Testis (tissue), 3 donors: ENCODE measurements around the gene ITIH3. TPM values are rescaled to one million over a fixed set of nuclear protein-coding genes. Genes with fewer than 3 reads are reported as not detected.

Experiments
- DNase-seq: peaks from one replicate; pipeline ENCODE4 v3.0.0-alpha.2; 2019
- H3K27ac ChIP-seq, 2 donors: fragments of 200-600 bp; sonication (generic); one replicate each; pipeline ENCODE4 v1.5.1; 2019
- H3K27me3 ChIP-seq: fragments of 200-600 bp; sonication (generic); one replicate; pipeline ENCODE4 v1.5.1; 2019
- H3K36me3 ChIP-seq: fragments of 200-600 bp; sonication (generic); one replicate; pipeline ENCODE4 v1.5.1; 2017; ENCODE audit warnings: low read depth; ENCODE audit errors: missing control alignments
- H3K4me1 ChIP-seq: fragments of 200-600 bp; sonication (generic); one replicate; pipeline ENCODE4 v1.5.1; 2019
- H3K4me3 ChIP-seq, 2 donors: fragments of 200-600 bp; sonication (generic); one replicate each; pipeline ENCODE4 v1.5.1; 2017 to 2019
- H3K9me3 ChIP-seq: fragments of 200-600 bp; sonication (generic); one replicate; pipeline ENCODE4 v1.5.1; 2017
- POLR2A ChIP-seq: fragments of 450-650 bp; IDR thresholded peaks from one replicate; pipeline ENCODE4 v1.6.1; 2017; ENCODE audit warnings: antibody characterized with exemption, mild to moderate bottlenecking, moderate library complexity
- WGBS, 2 donors: methylation state at CpG; one replicate each; pipeline ENCODE4 v1.1.5; 2018; 5-methylcytosine and 5-hydroxymethylcytosine counted together
- intact Hi-C: fragments of 100-400 bp; cut with DNase I; formaldehyde crosslinking; loops from one replicate; pipeline ENCODE4 v1.15.1; 2023; ENCODE audit warnings: low total_unique reads
- polyA plus RNA-seq: library from polyadenylated mRNA; stranded (reverse); fragments of 350-450 nt; fragmentation: Illumina TruSeq; extraction: RNeasy Lipid Tissue Mini Kit (QIAGEN cat#74804); gene quantifications from one replicate; pipeline ENCODE4 v1.2.3, GENCODE V29; 2014; ENCODE audit warnings: low read depth, low replicate concordance; ENCODE audit not compliant: insufficient read depth
- total RNA-seq, 2 donors: library from RNA; depleted of rRNA; stranded (reverse); fragments of >200 nt; gene quantifications; one replicate each; pipeline ENCODE4 v1.2.3, GENCODE V29; 2016
- TF ChIP-seq, protein P1 (sequence below), 3 experiments: fragments of 450-650 bp in 2 of 3; fragments of 200-600 bp in 1 of 3; sonication (generic) in 1 of 3; IDR thresholded peaks; one replicate each; pipeline ENCODE4 v1.5.1; 2016 to 2019; ENCODE audit warnings: antibody characterized with exemption in 3 of 3, mild to moderate bottlenecking in 2 of 3, moderate library complexity in 1 of 3

ITIH3 gene
- total and polyA plus RNA-seq, 3 donors from 2014 or later: 5.4 to 9.9 (median 6.3) TPM

- TF ChIP-seq POLR2A: no peak
- TF ChIP-seq, protein P1, sequence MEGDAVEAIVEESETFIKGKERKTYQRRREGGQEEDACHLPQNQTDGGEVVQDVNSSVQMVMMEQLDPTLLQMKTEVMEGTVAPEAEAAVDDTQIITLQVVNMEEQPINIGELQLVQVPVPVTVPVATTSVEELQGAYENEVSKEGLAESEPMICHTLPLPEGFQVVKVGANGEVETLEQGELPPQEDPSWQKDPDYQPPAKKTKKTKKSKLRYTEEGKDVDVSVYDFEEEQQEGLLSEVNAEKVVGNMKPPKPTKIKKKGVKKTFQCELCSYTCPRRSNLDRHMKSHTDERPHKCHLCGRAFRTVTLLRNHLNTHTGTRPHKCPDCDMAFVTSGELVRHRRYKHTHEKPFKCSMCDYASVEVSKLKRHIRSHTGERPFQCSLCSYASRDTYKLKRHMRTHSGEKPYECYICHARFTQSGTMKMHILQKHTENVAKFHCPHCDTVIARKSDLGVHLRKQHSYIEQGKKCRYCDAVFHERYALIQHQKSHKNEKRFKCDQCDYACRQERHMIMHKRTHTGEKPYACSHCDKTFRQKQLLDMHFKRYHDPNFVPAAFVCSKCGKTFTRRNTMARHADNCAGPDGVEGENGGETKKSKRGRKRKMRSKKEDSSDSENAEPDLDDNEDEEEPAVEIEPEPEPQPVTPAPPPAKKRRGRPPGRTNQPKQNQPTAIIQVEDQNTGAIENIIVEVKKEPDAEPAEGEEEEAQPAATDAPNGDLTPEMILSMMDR (IDR thresholded peaks at IDR 0.05): no peak
- 94 to 95% methylated on average over 5 of the region's 5 CpGs for WGBS, 2 donors
- H3K27me3 ChIP-seq: no peaks in the 10 kb centered on the region
- no peak overlapping the region for H3K27ac ChIP-seq
- H3K4me3 ChIP-seq: no peak overlapping the region
- H3K9me3 ChIP-seq: no peaks in the 10 kb centered on the region
- intact Hi-C loops: no loop called here
- H3K4me1 ChIP-seq: no peaks in the 10 kb centered on the region
- DNase-seq: no peak
- no peaks in the 10 kb centered on the region for H3K36me3 ChIP-seq
Observed at GRCh38 chr3:52822363-52822762, 27.8 kb downstream of the ITIH3 start.

- 90 to 94% methylated on average over 6 to 9 of the region's 10 CpGs for WGBS, 2 donors
- intact Hi-C loops: no loop called here
- no peaks in the 10 kb centered on the region for H3K4me1 ChIP-seq
- DNase-seq: no peak
- no peaks in the 10 kb centered on the region for H3K27me3 ChIP-seq
- H3K36me3 ChIP-seq: no peaks in the 10 kb centered on the region
- TF ChIP-seq POLR2A: no peak
- TF ChIP-seq, protein P1 (IDR thresholded peaks at IDR 0.05): no peak
- no peaks in the 10 kb centered on the region for H3K9me3 ChIP-seq
- no peak overlapping the region for H3K27ac ChIP-seq
- no peak overlapping the region for H3K4me3 ChIP-seq
Observed at GRCh38 chr3:52824037-52824436, 29.4 kb downstream of the ITIH3 start.

- TF ChIP-seq, protein P1 (IDR thresholded peaks at IDR 0.05): no peak
- no peak for TF ChIP-seq POLR2A
- no peaks in the 10 kb centered on the region for H3K36me3 ChIP-seq
- no peak overlapping the region for H3K27ac ChIP-seq
- H3K4me3 ChIP-seq: no peak overlapping the region
- H3K27me3 ChIP-seq: no peaks in the 10 kb centered on the region
- no peak for DNase-seq
- intact Hi-C loops: no loop called here
- H3K9me3 ChIP-seq: no peaks in the 10 kb centered on the region
- H3K4me1 ChIP-seq: no peaks in the 10 kb centered on the region
- 73 to 84% methylated on average over 9 of the region's 9 CpGs for WGBS, 2 donors
Observed at GRCh38 chr3:52827441-52827840, 32.8 kb downstream of the ITIH3 start.

GRCh38 chr3:52827866-52828376 is 33.3 kb downstream of the ITIH3 start:
- H3K36me3 ChIP-seq: no peaks in the 10 kb centered on the region
- DNase-seq: no peak
- TF ChIP-seq POLR2A: no peak
- TF ChIP-seq, protein P1 (IDR thresholded peaks at IDR 0.05): no peak
- WGBS, 2 donors: 69 to 70% methylated on average over 8 to 10 of the region's 10 CpGs
- no peak overlapping the region for H3K4me3 ChIP-seq
- H3K4me1 ChIP-seq: no peaks in the 10 kb centered on the region
- intact Hi-C loops: no loop called here
- no peaks in the 10 kb centered on the region for H3K9me3 ChIP-seq
- no peaks in the 10 kb centered on the region for H3K27me3 ChIP-seq
- H3K27ac ChIP-seq: no peak overlapping the region

DNA sequence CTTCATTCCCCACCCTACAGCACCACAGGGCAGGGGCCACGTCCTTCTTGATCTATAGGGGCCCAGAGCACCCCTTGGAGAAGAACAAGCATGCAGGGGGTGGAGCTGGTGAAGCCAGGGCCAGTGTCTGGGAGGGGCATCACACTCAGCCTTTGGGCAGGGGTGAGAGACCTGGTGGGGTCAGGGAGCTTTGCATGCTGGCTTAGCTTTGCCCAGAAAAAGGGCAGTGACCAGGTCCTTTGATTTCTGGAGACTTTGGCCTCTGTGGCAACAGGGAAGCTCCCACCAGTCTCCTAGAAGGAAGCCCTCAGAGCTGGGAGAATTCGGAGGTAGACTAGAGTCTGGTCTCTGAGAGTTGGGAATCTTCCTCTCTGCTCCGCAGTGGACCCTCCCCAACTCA is 34.9 kb downstream of the ITIH3 start:
- Histone ChIP-seq H3K27me3 (no peaks in the 10 kb centered on the region), H3K4me3 (no peak overlapping the region), H3K4me1 (no peaks in the 10 kb centered on the region), H3K9me3 (no peaks in the 10 kb centered on the region), H3K36me3 (no peaks in the 10 kb centered on the region), H3K27ac (no peak overlapping the region)
- no peak for DNase-seq
- intact Hi-C loops: no loop called here
- WGBS, 2 donors: 95 to 100% methylated on average over 2 to 3 of the region's 3 CpGs
- no peak for TF ChIP-seq POLR2A
- TF ChIP-seq, protein P1 (IDR thresholded peaks at IDR 0.05): no peak
